IMR-90 (cell line): ENCODE results near the gene CLEC2B. TPM values are rescaled to one million over a fixed set of nuclear protein-coding genes. Genes with fewer than 3 reads are reported as not detected.

Experiments used
- ATAC-seq: fragments of 200-7000 bp; cut with Tn5 transposase; 2 replicates; pipeline ENCODE4 v1.9.1; 2020; ENCODE audit warnings: low read depth, mild to moderate bottlenecking, moderate library complexity
- BruUV-seq: library from RNA; stranded (reverse); fragments of 400-500 nt; replicated peaks from 2 replicates; lab custom pipeline; 2021; lab: Mats Ljungman, UMichigan
- CTCF ChIA-PET: fragments of 300-600 bp; formaldehyde crosslinking; extraction: SDS; loops from one replicate; lab custom pipeline; 2021; ENCODE audit warnings: antibody characterized with exemption; lab: Yijun Ruan, JAX
- POLR2A ChIA-PET: fragments of 300-600 bp; sonication (Branson Sonifier 250); formaldehyde crosslinking; loops from one replicate; lab custom pipeline; 2022; ENCODE audit warnings: antibody characterized with exemption; ENCODE audit not compliant: unreplicated experiment; lab: Charles Lee
- DNase-seq: peaks from one replicate; pipeline ENCODE4 v3.0.0; 2013
- H2AFZ ChIP-seq: replicated peaks from 2 replicates; pipeline ENCODE3; 2013; ENCODE audit warnings: low read length, mild to moderate bottlenecking; ENCODE audit not compliant: poor library complexity
- H2AK5ac ChIP-seq: 2 replicates; pipeline ENCODE4 v1.6.1; 2013; ENCODE audit warnings: low read depth, low read length, inconsistent platforms
- H2AK9ac ChIP-seq: replicated peaks from 2 replicates; pipeline ENCODE3; 2013; ENCODE audit warnings: mild to moderate bottlenecking, low read depth, low read length, moderate library complexity; ENCODE audit not compliant: poor library complexity
- H2BK120ac ChIP-seq: 2 replicates; pipeline ENCODE4 v1.6.1; 2013; ENCODE audit warnings: low read depth, low read length, inconsistent platforms
- H2BK15ac ChIP-seq: 3 replicates; pipeline ENCODE4 v1.6.1; 2013; ENCODE audit warnings: low read depth, low read length, inconsistent platforms
- H2BK20ac ChIP-seq: 2 replicates; pipeline ENCODE4 v1.6.1; 2013; ENCODE audit warnings: low read depth, mild to moderate bottlenecking, inconsistent platforms, low read length, moderate library complexity
- H2BK5ac ChIP-seq: 2 replicates; pipeline ENCODE4 v1.6.1; 2013; ENCODE audit warnings: mild to moderate bottlenecking, low read depth, low read length, inconsistent platforms; ENCODE audit not compliant: poor library complexity, severe bottlenecking
- H3K14ac ChIP-seq: replicated peaks from 2 replicates; pipeline ENCODE4 v1.6.1; 2013; ENCODE audit warnings: low read depth, low read length, inconsistent platforms
- H3K18ac ChIP-seq: 2 replicates; pipeline ENCODE4 v1.6.1; 2013; ENCODE audit warnings: low read depth, low read length, control low read depth
- H3K23ac ChIP-seq: 2 replicates; pipeline ENCODE4 v1.6.1; 2013; ENCODE audit warnings: low read depth, low read length, inconsistent platforms
- H3K27ac ChIP-seq: 2 replicates; pipeline ENCODE4 v1.5.1; 2013; ENCODE audit warnings: mild to moderate bottlenecking, control low read depth, low read length; ENCODE audit not compliant: insufficient read depth
- H3K27me3 ChIP-seq: 2 replicates; pipeline ENCODE4 v1.6.1; 2013; ENCODE audit warnings: low read length; ENCODE audit not compliant: control insufficient read depth, insufficient read depth
- H3K36me3 ChIP-seq: 2 replicates; pipeline ENCODE4 v1.6.1; 2013; ENCODE audit warnings: low read length, mixed read lengths; ENCODE audit not compliant: control insufficient read depth, insufficient read depth
- H3K4ac ChIP-seq: 2 replicates; pipeline ENCODE4 v1.6.1; 2013; ENCODE audit warnings: low read depth, low read length, inconsistent platforms
- H3K4me1 ChIP-seq: 2 replicates; pipeline ENCODE4 v1.6.1; 2013; ENCODE audit warnings: low read length, mixed read lengths; ENCODE audit not compliant: control insufficient read depth, insufficient read depth
- H3K4me2 ChIP-seq: 2 replicates; pipeline ENCODE4 v1.6.1; 2013; ENCODE audit warnings: low read depth, mild to moderate bottlenecking, control low read depth, low read length, moderate library complexity
- H3K4me3 ChIP-seq: 2 replicates; pipeline ENCODE4 v1.5.1; 2013; ENCODE audit warnings: low read depth, mild to moderate bottlenecking, control low read depth, low read length, moderate library complexity; ENCODE audit not compliant: insufficient read depth
- H3K56ac ChIP-seq: 2 replicates; pipeline ENCODE4 v1.6.1; 2013; ENCODE audit warnings: low read length, inconsistent platforms; ENCODE audit not compliant: insufficient read depth; ENCODE audit errors: extremely low read depth
- H3K79me1 ChIP-seq, 2 experiments: 2 replicates each; pipeline ENCODE4 v1.6.1; 2013; ENCODE audit warnings: low read length in 2 of 2, inconsistent platforms in 1 of 2, low read depth in 1 of 2
- H3K9ac ChIP-seq: 2 replicates; pipeline ENCODE4 v1.6.1; 2013; ENCODE audit warnings: low read depth, low read length, control low read depth
- H3K9me1 ChIP-seq: 2 replicates; pipeline ENCODE4 v1.6.1; 2013; ENCODE audit warnings: low read length, inconsistent platforms; ENCODE audit not compliant: insufficient read depth
- H3K9me3 ChIP-seq: 2 replicates; pipeline ENCODE4 v1.6.1; 2013; ENCODE audit warnings: low read length; ENCODE audit not compliant: control insufficient read depth, insufficient read depth
- H4K20me1 ChIP-seq: 2 replicates; pipeline ENCODE4 v1.6.1; 2013; ENCODE audit warnings: low read length, inconsistent platforms; ENCODE audit not compliant: insufficient read depth
- H4K5ac ChIP-seq: 2 replicates; pipeline ENCODE4 v1.6.1; 2013; ENCODE audit warnings: mild to moderate bottlenecking, low read depth, low read length, control low read depth
- H4K8ac ChIP-seq, 2 experiments: 2 replicates each; pipeline ENCODE4 v1.6.1; 2013; ENCODE audit warnings: low read depth in 2 of 2, low read length in 2 of 2, control low read depth in 1 of 2, inconsistent platforms in 1 of 2
- H4K91ac ChIP-seq: 2 replicates; pipeline ENCODE4 v1.6.1; 2013; ENCODE audit warnings: low read depth, low read length, inconsistent platforms; ENCODE audit not compliant: insufficient read depth
- CEBPB ChIP-seq: IDR thresholded peaks from 2 replicates; pipeline ENCODE4 v1.6.1; 2012; ENCODE audit warnings: low read depth, low read length, improper control_type of control experiment
- ELK1 ChIP-seq: fragments of 150-350 bp; IDR thresholded peaks from 2 replicates; pipeline ENCODE4 v1.6.1; 2016; ENCODE audit warnings: low read depth, mild to moderate bottlenecking, low read length, moderate library complexity, borderline replicate concordance
- MAFK ChIP-seq: IDR thresholded peaks from 2 replicates; pipeline ENCODE4 v1.6.1; 2012; ENCODE audit warnings: low read depth, low read length, improper control_type of control experiment
- RAD21 ChIP-seq: IDR thresholded peaks from 2 replicates; pipeline ENCODE4 v1.6.1; 2012; ENCODE audit warnings: low read length, improper control_type of control experiment
- RFX5 ChIP-seq: IDR thresholded peaks from 2 replicates; pipeline ENCODE4 v1.8.0; 2012; ENCODE audit warnings: low read depth, mild to moderate bottlenecking, low read length, moderate library complexity
- SMC3 ChIP-seq: fragments of 150-350 bp; IDR thresholded peaks from 2 replicates; pipeline ENCODE4 v1.6.1; 2016; ENCODE audit warnings: low read depth, mild to moderate bottlenecking, antibody characterized with exemption, low read length, moderate library complexity
- WGBS, 2 experiments: methylation state at CpG; one replicate each; pipeline versions ENCODE4 v1.1.5 to v1.1.7; 2013; ENCODE audit warnings: missing lambda C conversion rate in 2 of 2; ENCODE audit not compliant: insufficient read length in 1 of 2; ENCODE audit errors: extremely low coverage in 2 of 2; 5-methylcytosine and 5-hydroxymethylcytosine counted together
- dilution Hi-C: fragments of 300-500 bp; cut with HindIII; formaldehyde crosslinking; loops from one replicate; pipeline ENCODE4 v1.14.3; 2018; ENCODE audit warnings: low sequenced_read_pairs; ENCODE audit not compliant: unreplicated experiment
- in situ Hi-C: fragments of 300-500 bp; cut with MboI; formaldehyde crosslinking; loops from 3 replicates; pipeline ENCODE4 v1.14.3; 2019; ENCODE audit warnings: low sequenced_read_pairs, inconsistent platforms, mixed read lengths
- intact Hi-C: fragments of 100-400 bp; cut with micrococcal nuclease; formaldehyde crosslinking; loops from 2 replicates; pipeline ENCODE4 v1.10.0; 2022
- polyA plus RNA-seq, 3 experiments: library from polyadenylated mRNA; depleted of rRNA; stranded (reverse); fragments of >200 nt; gene quantifications; 2 replicates each; pipeline ENCODE4 v1.2.3, GENCODE V29; 2012; ENCODE audit warnings: low replicate concordance in 1 of 3
- total RNA-seq: library from RNA; depleted of rRNA; stranded (reverse); fragments of >200 nt; gene quantifications from 2 replicates; pipeline ENCODE4 v1.2.3, GENCODE V29; 2012

CLEC2B gene
- total and polyA plus RNA-seq, 2 of the 4 experiments (the other 2 are of a cell fraction) = 0.18 to 0.31 TPM

GRCh38 chr12:9811621-9812020 is 57.5 kb downstream of the CLEC2B start:
- no peaks in the 10 kb centered on the region for H3K4me1 ChIP-seq
- no peaks in the 10 kb centered on the region for H3K79me1 ChIP-seq
- dilution Hi-C loops = no loop called here
- BruUV-seq = no TSS peak
- no peak overlapping the region for H4K5ac ChIP-seq
- in situ Hi-C loops = loop anchor here (10.0 kb wide), 1 partner anchor 113 kb away; no protein-coding TSS in a partner anchor
- no peak overlapping the region for H4K8ac ChIP-seq
- no peaks in the 10 kb centered on the region for H3K9me3 ChIP-seq
- TF ChIP-seq RAD21 (no peak), ELK1 (no peak), CEBPB (no peak), RFX5 (no peak), SMC3 (no peak), MAFK (no peak)
- no peak overlapping the region for H3K4ac ChIP-seq
- H3K14ac ChIP-seq = no peak overlapping the region
- H2AK9ac ChIP-seq = no peak overlapping the region
- no peaks in the 10 kb centered on the region for H4K20me1 ChIP-seq
- no peak overlapping the region for H2BK5ac ChIP-seq
- H3K4me3 ChIP-seq = no peak overlapping the region
- H3K4me2 ChIP-seq = no peak overlapping the region
- no peak overlapping the region for H3K27ac ChIP-seq
- H3K9me1 ChIP-seq = no peaks in the 10 kb centered on the region
- no CpG with 5 or more reads among the region's 5 CpGs for WGBS, 2 experiments
- H2AFZ ChIP-seq = no peak overlapping the region
- H3K23ac ChIP-seq = no peak overlapping the region
- no peak overlapping the region for H3K18ac ChIP-seq
- no peak overlapping the region for H2BK120ac ChIP-seq
- H3K27me3 ChIP-seq = peaks cover 3% of the 10 kb centered on the region; the same call in 1 of the 2 replicates
- no peak overlapping the region for H2AK5ac ChIP-seq
- intact Hi-C loops = no loop called here
- POLR2A ChIA-PET = no interaction called here
- CTCF ChIA-PET = interaction anchor here (1.5 kb wide), 1 partner anchor 61 kb away, joined by 9 read pairs; no protein-coding TSS in a partner anchor
- H3K9ac ChIP-seq = no peak overlapping the region
- no peak overlapping the region for H2BK20ac ChIP-seq
- no peak for ATAC-seq
- H3K56ac ChIP-seq = no peak overlapping the region
- no peaks in the 10 kb centered on the region for H3K36me3 ChIP-seq
- H4K91ac ChIP-seq = no peak overlapping the region
- H2BK15ac ChIP-seq = no peak overlapping the region
- DNase-seq = no peak
